ENCODE measurements around the gene POMP. TPM values are rescaled to one million over a fixed set of nuclear protein-coding genes. Genes with fewer than 3 reads are reported as not detected.
A peak's percentile ranks its signal among the peaks of the same experiment; 100 is the strongest.

POMP gene
- total and polyA plus RNA-seq, 2 of the 4 experiments (the other 2 are of a cell fraction) = 60.2 to 68.4 TPM

- H3K4me3 ChIP-seq (ENCODE audit: insufficient read depth, low read depth, low read length) = no peak overlapping the region
- no peak overlapping the region for H2AK9ac ChIP-seq (replicated peaks; ENCODE audit: low read depth, low read length, poor library complexity)
- ChIA-PET CTCF (interaction anchor here (1.0 kb wide), 1 partner anchor 10 kb away, joined by 3 read pairs; no protein-coding TSS in a partner anchor), POLR2A (ENCODE audit: unreplicated experiment) (no interaction called here)
- no TSS peak for BruUV-seq (replicated peaks)
- peak; percentile 87 for DNase-seq
- dilution Hi-C loops (cut with HindIII; ENCODE audit: low sequenced_read_pairs, unreplicated experiment) = no loop called here
- peak overlapping the region; percentile 80 for H3K56ac ChIP-seq (ENCODE audit: extremely low read depth, insufficient read depth, low read length)
- H3K27me3 ChIP-seq (ENCODE audit: control insufficient read depth, insufficient read depth, low read length) = no peaks in the 10 kb centered on the region
- no peak overlapping the region for H2AFZ ChIP-seq (replicated peaks; ENCODE audit: low read length, poor library complexity)
- H2AK5ac ChIP-seq (ENCODE audit: low read depth, low read length) = no peak overlapping the region
- H3K79me1 ChIP-seq (ENCODE audit: low read depth in 1 of 2, low read length in 2 of 2) = no peaks in the 10 kb centered on the region
- in situ Hi-C loops (cut with MboI; ENCODE audit: low sequenced_read_pairs) = no loop called here
- H3K27ac ChIP-seq (ENCODE audit: insufficient read depth, low read length) = no peak overlapping the region
- H3K14ac ChIP-seq (replicated peaks; ENCODE audit: low read depth, low read length) = no peak overlapping the region
- H2BK5ac ChIP-seq (ENCODE audit: low read depth, low read length, poor library complexity, severe bottlenecking) = peak overlapping the region; percentile 71
- peak overlapping the region; percentile 78 to 91 for H4K8ac ChIP-seq (ENCODE audit: low read depth in 2 of 2, low read length in 2 of 2)
- peak; percentile 92 for ATAC-seq (ENCODE audit: low read depth)
- no peak overlapping the region; the same call in 1 of the 2 replicates for H3K18ac ChIP-seq (ENCODE audit: low read depth, low read length)
- H3K4me2 ChIP-seq (ENCODE audit: low read depth, low read length) = no peak overlapping the region; the same call in 1 of the 2 replicates
- H3K9me3 ChIP-seq (ENCODE audit: control insufficient read depth, insufficient read depth, low read length) = no peaks in the 10 kb centered on the region
- no peaks in the 10 kb centered on the region for H4K20me1 ChIP-seq (ENCODE audit: insufficient read depth, low read length)
- WGBS, 2 experiments (ENCODE audit: extremely low coverage in 2 of 2, insufficient read length in 1 of 2) = no CpG with 5 or more reads among the region's 1 CpG
- no peak overlapping the region for H3K9ac ChIP-seq (ENCODE audit: low read depth, low read length)
- intact Hi-C loops (cut with micrococcal nuclease) = no loop called here
- no peak overlapping the region for H4K5ac ChIP-seq (ENCODE audit: low read depth, low read length)
- H2BK120ac ChIP-seq (ENCODE audit: low read depth, low read length) = peak overlapping the region; percentile 97; the same call in 1 of the 2 replicates
- H3K9me1 ChIP-seq (ENCODE audit: insufficient read depth, low read length) = 0 out of 2 replicates have a peak, but pooled peaks cover 11% of the 10 kb centered on the region
- peak overlapping the region; percentile 97 for H2BK20ac ChIP-seq (ENCODE audit: low read depth, low read length)
- peak overlapping the region; percentile 89; the same call in 1 of the 2 replicates for H3K23ac ChIP-seq (ENCODE audit: low read depth, low read length)
- H4K91ac ChIP-seq (ENCODE audit: insufficient read depth, low read depth, low read length) = peak overlapping the region; percentile 94
- peak overlapping the region; percentile 94; the same call in 1 of the 2 replicates for H3K4ac ChIP-seq (ENCODE audit: low read depth, low read length)
- H3K4me1 ChIP-seq (ENCODE audit: control insufficient read depth, insufficient read depth, low read length) = peaks cover 2% of the 10 kb centered on the region; the same call in 1 of the 2 replicates
- TF ChIP-seq RCOR1 (IDR thresholded peaks at IDR 0.05; ENCODE audit: insufficient replicate concordance, low read length) = no peak
- no peak for TF ChIP-seq CTCF (conservative IDR thresholded peaks at IDR 0.05; ENCODE audit: low read depth, low read length)
- TF ChIP-seq MAFK (IDR thresholded peaks at IDR 0.05; ENCODE audit: low read depth, low read length) = peak; percentile 33; the same call in 1 of the 2 replicates
- TF ChIP-seq CEBPB (IDR thresholded peaks at IDR 0.05; ENCODE audit: low read depth, low read length) = no peak
- no peaks in the 10 kb centered on the region for H3K36me3 ChIP-seq (ENCODE audit: control insufficient read depth, insufficient read depth, low read length)
- H2BK15ac ChIP-seq (ENCODE audit: low read depth, low read length) = peak overlapping the region; percentile 97; the same call in 1 of the 3 replicates
Observed at GRCh38 chr13:28609926-28610325, 49.0 kb upstream of the POMP start.

Data from IMR-90 (cell line).